HepG2 (cell line): ENCODE measurements around the gene RSPH1. TPM values are rescaled to one million over a fixed set of nuclear protein-coding genes. Genes with fewer than 3 reads are reported as not detected.

Experiments used
- ATAC-seq: fragments of 200-7000 bp; cut with Tn5 transposase; 3 replicates; pipeline ENCODE4 v1.9.1; 2020; ENCODE audit warnings: mild to moderate bottlenecking, moderate library complexity
- BruUV-seq: library from RNA; stranded (reverse); fragments of 400-500 nt; replicated peaks from 2 replicates; lab custom pipeline; 2021; lab: Mats Ljungman, UMichigan
- CTCF ChIA-PET: fragments of 300-600 bp; formaldehyde crosslinking; extraction: SDS; loops from one replicate; lab custom pipeline; 2021; ENCODE audit warnings: low total read pairs, inconsistent platforms, low intra/inter-chr PET ratio; lab: Yijun Ruan, JAX
- POLR2A ChIA-PET: fragments of 350-600 bp; sonication (Branson Sonifier 250); formaldehyde crosslinking; loops from one replicate; lab custom pipeline; 2020; ENCODE audit warnings: antibody characterized with exemption, inconsistent platforms; lab: Yijun Ruan, JAX
- DNase-seq: peaks from one replicate; pipeline ENCODE4 v3.0.0-alpha.2; 2015; ENCODE audit warnings: low spot score
- FAIRE-seq: peaks from 3 replicates; lab custom pipeline; 2011; peaks lifted over from hg19 to GRCh38; lab: Jason Lieb, UNC
- H2AFZ ChIP-seq: one replicate; pipeline ENCODE4 v1.6.1; 2011; ENCODE audit warnings: low read length, inconsistent platforms
- H3K27ac ChIP-seq: fragments of 300-600 bp; 3 replicates; pipeline ENCODE4 v1.8.0; 2011; ENCODE audit warnings: mixed run types, mild to moderate bottlenecking, mixed read lengths, low read length, inconsistent platforms; ENCODE audit not compliant: insufficient read depth; ENCODE audit errors: extremely low read length
- H3K27me3 ChIP-seq, 2 experiments: fragments of 200-600 bp in 1 of 2; 2 replicates in 1 of 2; 3 replicates in 1 of 2; pipeline versions ENCODE4 v1.6.0 to v1.8.0; 2011; ENCODE audit warnings: low read length in 2 of 2, mild to moderate bottlenecking in 2 of 2, moderate library complexity in 2 of 2, inconsistent platforms in 1 of 2; ENCODE audit not compliant: insufficient read depth in 2 of 2, control insufficient read depth in 1 of 2
- H3K36me3 ChIP-seq, 2 experiments: fragments of 200-600 bp in 1 of 2; replicated peaks in 1 of 2; 2 replicates in 1 of 2; 3 replicates in 1 of 2; pipeline versions ENCODE4 v1.5.1 to v1.8.0; 2011; ENCODE audit warnings: low read length in 2 of 2, inconsistent platforms in 1 of 2; ENCODE audit not compliant: insufficient read depth in 2 of 2, control insufficient read depth in 1 of 2
- H3K4me1 ChIP-seq: 2 replicates; pipeline ENCODE4 v1.5.1; 2012; ENCODE audit warnings: low read length, inconsistent platforms; ENCODE audit not compliant: insufficient read depth
- H3K4me2 ChIP-seq: 2 replicates; pipeline ENCODE4 v1.6.0; 2011; ENCODE audit warnings: low read depth, low read length, inconsistent platforms
- H3K4me3 ChIP-seq, 3 experiments: fragments of 200-600 bp in 1 of 3; sonication (generic), shearing (Covaris generic) in 1 of 3; replicated peaks in 1 of 3; 2 replicates each; pipeline ENCODE4 v1.5.1; 2011 to 2016; ENCODE audit warnings: low read length in 3 of 3, inconsistent platforms in 2 of 3, low read depth in 2 of 3, mild to moderate bottlenecking in 2 of 3, control low read depth in 1 of 3, mixed read lengths in 1 of 3; ENCODE audit not compliant: insufficient read depth in 1 of 3
- H3K79me2 ChIP-seq: one replicate; pipeline ENCODE4 v1.6.1; 2011; ENCODE audit warnings: low read length, inconsistent platforms; ENCODE audit not compliant: insufficient read depth
- H3K9ac ChIP-seq: 2 replicates; pipeline ENCODE4 v1.6.0; 2011; ENCODE audit warnings: mild to moderate bottlenecking, low read depth, low read length, inconsistent platforms; ENCODE audit not compliant: insufficient read depth
- H3K9me3 ChIP-seq: 2 replicates; pipeline ENCODE4 v1.5.1; 2012; ENCODE audit warnings: mild to moderate bottlenecking, low read length
- H4K20me1 ChIP-seq: 2 replicates; pipeline ENCODE4 v1.6.0; 2011; ENCODE audit warnings: inconsistent platforms, mild to moderate bottlenecking, low read length, moderate library complexity; ENCODE audit not compliant: insufficient read depth
- ERF ChIP-seq: IDR thresholded peaks from 2 replicates; pipeline ENCODE4 v1.6.1; 2018; ENCODE audit warnings: missing biosample characterization, missing genetic modification reagents
- HNRNPUL1 ChIP-seq: fragments of 200-400 bp; formaldehyde crosslinking; IDR thresholded peaks from 2 replicates; pipeline ENCODE4 v1.6.1; 2017; ENCODE audit warnings: low read depth, mild to moderate bottlenecking, low read length, moderate library complexity
- MXD4 ChIP-seq: IDR thresholded peaks from 2 replicates; pipeline ENCODE4 v1.6.1; 2016; ENCODE audit warnings: mild to moderate bottlenecking, missing biosample characterization, missing genetic modification reagents
- NR2F1 ChIP-seq, 2 experiments: fragments of 450-650 bp in 1 of 2; formaldehyde crosslinking in 1 of 2; IDR thresholded peaks; 2 replicates each; pipeline versions ENCODE4 v1.5.0 to v1.6.1; 2016 to 2020; ENCODE audit warnings: mild to moderate bottlenecking in 1 of 2, missing compliant biosample characterization in 1 of 2, missing genetic modification reagents in 1 of 2, moderate library complexity in 1 of 2
- RBFOX2 ChIP-seq: fragments of 200-400 bp; formaldehyde crosslinking; IDR thresholded peaks from 2 replicates; pipeline ENCODE4 v1.6.1; 2017; ENCODE audit warnings: low read depth, mild to moderate bottlenecking, low read length
- REL ChIP-seq: sonication (generic); formaldehyde crosslinking; conservative IDR thresholded peaks from 2 replicates; pipeline ENCODE4 v1.8.0; 2022; ENCODE audit warnings: mild to moderate bottlenecking, missing genetic modification reagents, moderate library complexity
- ZNF138 ChIP-seq: sonication (generic); formaldehyde crosslinking; IDR thresholded peaks from 2 replicates; pipeline ENCODE4 v1.5.0; 2020; ENCODE audit warnings: mild to moderate bottlenecking, low read depth, missing genetic modification reagents
- ZNF33B ChIP-seq: sonication (generic); formaldehyde crosslinking; IDR thresholded peaks from 2 replicates; pipeline ENCODE4 v1.5.1; 2020; ENCODE audit warnings: mild to moderate bottlenecking, missing genetic modification reagents
- ZNF354B ChIP-seq: sonication (generic); formaldehyde crosslinking; IDR thresholded peaks from 2 replicates; pipeline ENCODE4 v1.8.0; 2022; ENCODE audit warnings: mild to moderate bottlenecking, missing genetic modification reagents
- ZNF558 ChIP-seq: sonication (generic); formaldehyde crosslinking; IDR thresholded peaks from 2 replicates; pipeline ENCODE4 v1.9.0; 2022; ENCODE audit warnings: mild to moderate bottlenecking, missing genetic modification reagents, borderline replicate concordance
- ZNF629 ChIP-seq: sonication (generic); formaldehyde crosslinking; conservative IDR thresholded peaks from 2 replicates; pipeline ENCODE4 v1.5.0; 2020; ENCODE audit warnings: missing genetic modification reagents
- ZNF713 ChIP-seq: sonication (generic); formaldehyde crosslinking; IDR thresholded peaks from 2 replicates; pipeline ENCODE4 v1.4.0; 2020; ENCODE audit warnings: mild to moderate bottlenecking, missing genetic modification reagents
- ZSCAN31 ChIP-seq: sonication (generic); formaldehyde crosslinking; IDR thresholded peaks from 2 replicates; pipeline ENCODE4 v1.5.0; 2020; ENCODE audit warnings: low read depth, mild to moderate bottlenecking, missing genetic modification reagents
- WGBS: methylation state at CpG from one replicate; pipeline ENCODE4 v1.1.6; 2017; ENCODE audit warnings: low lambda C conversion rate; 5-methylcytosine and 5-hydroxymethylcytosine counted together
- in situ Hi-C: cut with HindIII; loops from 2 replicates; pipeline ENCODE4 v1.10.0; 2017; ENCODE audit warnings: low pct_unique_long_range_greater_than_20kb; ENCODE audit not compliant: extremely low pct_ligation_motif_present
- intact Hi-C: fragments of 100-400 bp; cut with micrococcal nuclease; formaldehyde crosslinking; loops from one replicate; pipeline ENCODE4 v1.10.0; 2022; ENCODE audit not compliant: unreplicated experiment
- polyA plus RNA-seq, 8 experiments: library from polyadenylated mRNA; depleted of rRNA in 3 of 8; stranded (reverse) in 7 of 8; unstranded in 1 of 8; fragments of >200 nt; fragmentation: Illumina TruSeq in 4 of 8; extraction: Trizol in 4 of 8; gene quantifications; 2 replicates each; pipeline versions ENCODE4 v1.2.1 to v1.2.3, GENCODE V29; 2011 to 2016; ENCODE audit warnings: low read depth in 4 of 8, missing spikeins in 1 of 8, mixed read lengths in 1 of 8; ENCODE audit not compliant: insufficient read depth in 1 of 8
- total RNA-seq, 5 experiments: library from RNA; depleted of rRNA; stranded (reverse); fragments of >200 nt; fragmentation: Illumina TruSeq; extraction: Trizol; gene quantifications; 2 replicates each; pipeline ENCODE4 v1.2.3, GENCODE V29; 2016; ENCODE audit warnings: low read depth in 1 of 5
- TF ChIP-seq, protein P1 (sequence below): sonication (generic); formaldehyde crosslinking; IDR thresholded peaks from 2 replicates; pipeline ENCODE4 v1.4.0; 2020; ENCODE audit warnings: mild to moderate bottlenecking, missing genetic modification reagents, borderline replicate concordance

The RSPH1 gene
- total and polyA plus RNA-seq, 2 of the 13 experiments (the other 11 are each of a cell fraction or from before 2014, with no cell fraction given), result not detected

DNA sequence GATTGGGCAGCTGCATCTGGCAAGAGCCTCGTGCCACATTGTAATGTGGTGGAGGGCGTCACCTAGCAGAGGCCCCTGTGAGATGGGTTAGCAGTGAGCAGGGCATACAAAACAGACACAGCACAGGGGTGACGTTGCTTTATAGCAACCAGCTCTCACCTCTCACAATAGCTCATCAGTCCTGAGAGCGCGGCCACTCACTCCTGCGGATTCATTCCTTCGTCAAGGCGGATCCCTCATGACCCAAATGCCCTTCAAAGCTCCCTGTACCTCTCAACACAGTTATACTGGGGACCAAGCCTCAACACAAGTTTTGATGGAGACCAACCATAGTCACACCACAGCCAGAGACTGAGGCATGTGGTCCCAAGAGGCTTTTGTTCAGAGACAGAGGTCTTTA is 40.6 kb upstream of the RSPH1 start:
- Histone ChIP-seq H3K4me2 (no peak overlapping the region), H3K4me3 (no peak overlapping the region), H2AFZ (no peak overlapping the region), H3K36me3 (no peaks in the 10 kb centered on the region), H3K79me2 (no peaks in the 10 kb centered on the region), H4K20me1 (no peaks in the 10 kb centered on the region), H3K9me3 (no peaks in the 10 kb centered on the region), H3K27me3 (no peaks in the 10 kb centered on the region; a peak in 1 of 5 replicates), H3K27ac (no peak overlapping the region), H3K4me1 (no peaks in the 10 kb centered on the region), H3K9ac (no peak overlapping the region)
- DNase-seq, result no peak
- CTCF ChIA-PET, result no interaction called here
- TF ChIP-seq NR2F1 (CRISPR knock-in tag; IDR thresholded peaks at IDR 0.05) (no peak), ZSCAN31 (CRISPR knock-in tag) (no peak), REL (CRISPR knock-in tag) (no peak)
- no peak for ATAC-seq
- in situ Hi-C loops, result no loop called here
- POLR2A ChIA-PET, result interaction anchor here (1.2 kb wide), 1 partner anchor 11 kb away, joined by 3 read pairs; no protein-coding TSS in a partner anchor
- no TSS peak for BruUV-seq
- 46% methylated on average over 8 of the region's 8 CpGs for WGBS
- intact Hi-C loops, result no loop called here
- FAIRE-seq, result no peak

- POLR2A ChIA-PET, result no interaction called here
- BruUV-seq, result no TSS peak
Measured at GRCh38 chr21:42535602-42536171, 39.7 kb upstream of the RSPH1 start.

More at GRCh38 chr21:42535602-42536171, 39.7 kb upstream of the RSPH1 start:
- no peak overlapping the region for H3K27ac ChIP-seq
- H3K4me1 ChIP-seq, result no peaks in the 10 kb centered on the region
- H3K4me2 ChIP-seq, result no peak overlapping the region
- H3K36me3 ChIP-seq, result no peaks in the 10 kb centered on the region
- H3K27me3 ChIP-seq, result no peaks in the 10 kb centered on the region; a peak in 1 of 5 replicates
- TF ChIP-seq ZNF558 (CRISPR knock-in tag) (no peak), ZNF629 (no peak), ZNF138 (no peak), ZNF354B (CRISPR knock-in tag) (no peak), HNRNPUL1 (no peak), ERF (no peak), RBFOX2 (no peak), ZNF713 (CRISPR knock-in tag) (no peak), ZNF33B (CRISPR knock-in tag) (no peak), MXD4 (CRISPR knock-in tag) (no peak)
- TF ChIP-seq, protein P1, sequence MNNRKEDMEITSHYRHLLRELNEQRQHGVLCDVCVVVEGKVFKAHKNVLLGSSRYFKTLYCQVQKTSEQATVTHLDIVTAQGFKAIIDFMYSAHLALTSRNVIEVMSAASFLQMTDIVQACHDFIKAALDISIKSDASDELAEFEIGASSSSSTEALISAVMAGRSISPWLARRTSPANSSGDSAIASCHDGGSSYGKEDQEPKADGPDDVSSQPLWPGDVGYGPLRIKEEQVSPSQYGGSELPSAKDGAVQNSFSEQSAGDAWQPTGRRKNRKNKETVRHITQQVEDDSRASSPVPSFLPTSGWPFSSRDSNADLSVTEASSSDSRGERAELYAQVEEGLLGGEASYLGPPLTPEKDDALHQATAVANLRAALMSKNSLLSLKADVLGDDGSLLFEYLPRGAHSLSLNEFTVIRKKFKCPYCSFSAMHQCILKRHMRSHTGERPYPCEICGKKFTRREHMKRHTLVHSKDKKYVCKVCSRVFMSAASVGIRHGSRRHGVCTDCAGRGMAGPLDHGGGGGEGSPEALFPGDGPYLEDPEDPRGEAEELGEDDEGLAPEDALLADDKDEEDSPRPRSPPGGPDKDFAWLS, result no peak
- intact Hi-C loops (no loop called here), in situ Hi-C loops (no loop called here)
- DNase-seq (no peak), FAIRE-seq (no peak), ATAC-seq (no peak)
- no peaks in the 10 kb centered on the region for H3K9me3 ChIP-seq
- no peak overlapping the region for H2AFZ ChIP-seq
- H3K79me2 ChIP-seq, result no peaks in the 10 kb centered on the region
- no peak overlapping the region for H3K9ac ChIP-seq
- CTCF ChIA-PET, result no interaction called here
- no peak overlapping the region for H3K4me3 ChIP-seq
- WGBS, result 50% methylated on average over 4 of the region's 17 CpGs
- no peaks in the 10 kb centered on the region for H4K20me1 ChIP-seq
